OCI-LY7 (cell line): ENCODE measurements around the gene ARFGAP1. TPM values are rescaled to one million over a fixed set of nuclear protein-coding genes. Genes with fewer than 3 reads are reported as not detected.

Source experiments
- BruUV-seq: library from RNA; stranded (reverse); fragments of 400-500 nt; replicated peaks from 2 replicates; lab custom pipeline; 2021; lab: Mats Ljungman, UMichigan
- CTCF ChIA-PET: fragments of 300-600 bp; sonication (Branson Sonifier 250); formaldehyde crosslinking; loops from one replicate; lab custom pipeline; 2022; ENCODE audit warnings: antibody characterized with exemption; ENCODE audit not compliant: unreplicated experiment; lab: Charles Lee
- POLR2A ChIA-PET: fragments of 300-600 bp; sonication (Branson Sonifier 250); formaldehyde crosslinking; loops from one replicate; lab custom pipeline; 2022; ENCODE audit warnings: antibody characterized with exemption; lab: Charles Lee
- DNase-seq: peaks from one replicate; pipeline ENCODE4 v3.0.0-alpha.2; 2015; ENCODE audit warnings: low spot score
- H2AFZ ChIP-seq: fragments of 200-600 bp; sonication (generic), shearing (Covaris generic); 2 replicates; pipeline ENCODE4 v1.6.1; 2014; ENCODE audit warnings: mild to moderate bottlenecking, antibody characterized with exemption, low read length, moderate library complexity
- H3K27ac ChIP-seq: fragments of 200-600 bp; sonication (generic); 2 replicates; pipeline ENCODE4 v1.5.1; 2014; ENCODE audit warnings: mixed run types, low read depth, mild to moderate bottlenecking, moderate library complexity, low read length, inconsistent platforms; ENCODE audit not compliant: poor library complexity, severe bottlenecking
- H3K36me3 ChIP-seq: fragments of 200-600 bp; sonication (generic); 2 replicates; pipeline ENCODE4 v1.6.1; 2014; ENCODE audit warnings: mild to moderate bottlenecking, antibody characterized with exemption, low read length, moderate library complexity, mixed read lengths; ENCODE audit not compliant: insufficient read depth
- H3K4me1 ChIP-seq: fragments of 200-600 bp; sonication (generic); 2 replicates; pipeline ENCODE4 v1.5.1; 2014; ENCODE audit warnings: mild to moderate bottlenecking, low read length; ENCODE audit not compliant: insufficient read depth, poor library complexity, severe bottlenecking
- H3K4me2 ChIP-seq: fragments of 200-600 bp; sonication (generic); 2 replicates; pipeline ENCODE4 v1.6.1; 2014; ENCODE audit warnings: mild to moderate bottlenecking, low read length
- H3K4me3 ChIP-seq: fragments of 200-600 bp; sonication (generic); 2 replicates; pipeline ENCODE4 v1.5.1; 2014; ENCODE audit warnings: mild to moderate bottlenecking, low read depth, low read length; ENCODE audit not compliant: poor library complexity, severe bottlenecking
- H3K79me2 ChIP-seq: fragments of 200-600 bp; sonication (generic); 2 replicates; pipeline ENCODE4 v1.6.1; 2016; ENCODE audit warnings: low read depth, mild to moderate bottlenecking, low read length, moderate library complexity, mixed read lengths; ENCODE audit not compliant: insufficient read depth
- H3K9me2 ChIP-seq: fragments of 200-600 bp; sonication (generic); 2 replicates; pipeline ENCODE4 v1.6.1; 2016; ENCODE audit warnings: mild to moderate bottlenecking, low read length, mixed read lengths; ENCODE audit not compliant: insufficient read depth
- H3K9me3 ChIP-seq: fragments of 200-600 bp; sonication (generic); 2 replicates; pipeline ENCODE4 v1.6.1; 2014; ENCODE audit warnings: mild to moderate bottlenecking, mixed run types, low read length, mixed read lengths
- H4K20me1 ChIP-seq: fragments of 200-600 bp; sonication (generic); 2 replicates; pipeline ENCODE4 v1.6.1; 2014; ENCODE audit warnings: mild to moderate bottlenecking, antibody characterized with exemption, low read length, moderate library complexity, mixed read lengths; ENCODE audit not compliant: insufficient read depth
- CTCF ChIP-seq: fragments of 200-600 bp; sonication (generic); conservative IDR thresholded peaks from 2 replicates; pipeline ENCODE4 v1.5.1; 2014; ENCODE audit warnings: mild to moderate bottlenecking, antibody characterized with exemption, low read length, moderate library complexity, mixed read lengths
- EZH2phosphoT487 ChIP-seq: fragments of 200-600 bp; sonication (generic); IDR thresholded peaks from 2 replicates; pipeline ENCODE4 v1.6.1; 2018; ENCODE audit warnings: low read depth, borderline replicate concordance, mild to moderate bottlenecking, mixed run types, antibody characterized with exemption, low read length, moderate library complexity, mixed read lengths
- intact Hi-C: fragments of 100-400 bp; cut with micrococcal nuclease; formaldehyde crosslinking; loops from one replicate; pipeline ENCODE4 v1.10.0; 2022; ENCODE audit not compliant: unreplicated experiment
- total RNA-seq, 2 experiments: library from RNA; depleted of rRNA in 1 of 2; stranded (reverse); fragments of >200 nt in 1 of 2; shearing (Covaris generic) in 1 of 2; gene quantifications; 2 replicates each; pipeline ENCODE4 v1.2.3, GENCODE V29; 2014 to 2022

Gene ARFGAP1
- total RNA-seq, 2 experiments from 2014 or later = 57.9 to 105 TPM

- BruUV-seq = no TSS peak
- Histone ChIP-seq H3K4me2 (no peak overlapping the region), H3K36me3 (no peaks in the 10 kb centered on the region), H4K20me1 (no peaks in the 10 kb centered on the region), H3K4me3 (no peak overlapping the region), H3K9me2 (no peaks in the 10 kb centered on the region), H3K27ac (no peak overlapping the region), H2AFZ (no peak overlapping the region), H3K9me3 (no peaks in the 10 kb centered on the region), H3K79me2 (no peaks in the 10 kb centered on the region), H3K4me1 (no peaks in the 10 kb centered on the region)
- CTCF ChIA-PET = no interaction called here
- intact Hi-C loops = no loop called here
- no peak for DNase-seq
- TF ChIP-seq EZH2phosphoT487 = no peak
- TF ChIP-seq CTCF = no peak
- POLR2A ChIA-PET = no interaction called here
These were observed 25.4 kb downstream of the ARFGAP1 start for GRCh38 chr20:63297796-63298572.

GRCh38 chr20:63298731-63299312 is 26.2 kb downstream of the ARFGAP1 start:
- no peak overlapping the region for H3K4me3 ChIP-seq
- no peaks in the 10 kb centered on the region for H3K9me2 ChIP-seq
- TF ChIP-seq CTCF (no peak), EZH2phosphoT487 (no peak)
- no peak overlapping the region for H3K4me2 ChIP-seq
- no peak overlapping the region for H2AFZ ChIP-seq
- H3K36me3 ChIP-seq = no peaks in the 10 kb centered on the region
- H3K4me1 ChIP-seq = no peaks in the 10 kb centered on the region
- H3K79me2 ChIP-seq = no peaks in the 10 kb centered on the region
- H3K27ac ChIP-seq = no peak overlapping the region
- ChIA-PET POLR2A (no interaction called here), CTCF (no interaction called here)
- BruUV-seq = no TSS peak
- intact Hi-C loops = no loop called here
- no peaks in the 10 kb centered on the region for H4K20me1 ChIP-seq
- H3K9me3 ChIP-seq = peaks cover 3% of the 10 kb centered on the region; the same call in 1 of the 2 replicates
- DNase-seq = no peak

- CTCF ChIA-PET = no interaction called here
- Histone ChIP-seq H3K36me3 (no peaks in the 10 kb centered on the region), H4K20me1 (no peaks in the 10 kb centered on the region), H3K9me3 (peaks cover 3% of the 10 kb centered on the region; the same call in 1 of the 2 replicates), H2AFZ (no peak overlapping the region), H3K27ac (no peak overlapping the region), H3K9me2 (no peaks in the 10 kb centered on the region), H3K4me2 (no peak overlapping the region), H3K4me1 (no peaks in the 10 kb centered on the region), H3K79me2 (no peaks in the 10 kb centered on the region), H3K4me3 (no peak overlapping the region)
- intact Hi-C loops = no loop called here
- BruUV-seq = no TSS peak
- TF ChIP-seq CTCF (no peak), EZH2phosphoT487 (no peak)
- DNase-seq = no peak
- POLR2A ChIA-PET = no interaction called here
These were observed 29.1 kb downstream of the ARFGAP1 start for GRCh38 chr20:63301671-63302070.
